HCT116 (cell line): ENCODE data around the gene CDC42EP1. TPM values are rescaled to one million over a fixed set of nuclear protein-coding genes. Genes with fewer than 3 reads are reported as not detected.

Experiments
- ATAC-seq: fragments of 200-7000 bp; cut with Tn5 transposase; 2 replicates; pipeline ENCODE4 v1.9.1; 2020; ENCODE audit warnings: mild to moderate bottlenecking, moderate library complexity
- BruUV-seq: library from RNA; stranded (reverse); fragments of 400-500 nt; replicated peaks from 2 replicates; lab custom pipeline; 2021; lab: Mats Ljungman, UMichigan
- CTCF ChIA-PET: fragments of 300-600 bp; sonication (Branson Sonifier 250); formaldehyde crosslinking; loops from one replicate; lab custom pipeline; 2021; ENCODE audit warnings: antibody characterized with exemption; lab: Charles Lee
- POLR2A ChIA-PET: fragments of 300-600, 350-600 bp; sonication (Branson Sonifier 250); formaldehyde crosslinking; loops from one replicate; lab custom pipeline; 2021; ENCODE audit warnings: antibody characterized with exemption; lab: Charles Lee
- RAD21 ChIA-PET, 2 experiments: fragments of 300-600 bp; sonication (Branson Sonifier 250); formaldehyde crosslinking; loops; one replicate each; lab custom pipeline; 2023; ENCODE audit warnings: low total read pairs in 2 of 2; ENCODE audit not compliant: uncharacterized antibody in 2 of 2, unreplicated experiment in 2 of 2, low non-redundant PET in 1 of 2; lab: Charles Lee
- DNase-seq: peaks from one replicate; pipeline ENCODE4 v3.0.0-alpha.2; 2010; ENCODE audit warnings: low read depth, low spot score
- H2AFZ ChIP-seq: fragments of 200-600 bp; shearing (Covaris generic), sonication (generic); 2 replicates; pipeline ENCODE4 v1.6.1; 2017; ENCODE audit warnings: low read depth, mixed run types, mixed read lengths, antibody characterized with exemption, low read length; ENCODE audit not compliant: poor library complexity, severe bottlenecking
- H3K27ac ChIP-seq: 2 replicates; pipeline ENCODE4 v1.5.1; 2012; ENCODE audit warnings: low read depth, low read length
- H3K27me3 ChIP-seq: fragments of 200-600 bp; sonication (generic); 2 replicates; pipeline ENCODE4 v1.6.1; 2016; ENCODE audit warnings: mixed run types, low read length, mixed read lengths; ENCODE audit not compliant: insufficient read depth
- H3K36me3 ChIP-seq, 2 experiments: fragments of 200-500 bp in 1 of 2; fragments of 200-600 bp in 1 of 2; sonication (Bioruptor generic) in 1 of 2; sonication (generic) in 1 of 2; 2 replicates each; pipeline versions ENCODE4 v1.5.1 to v1.6.1; 2014 to 2016; ENCODE audit warnings: low read length in 2 of 2, inconsistent platforms in 1 of 2, mixed read lengths in 1 of 2, mixed run types in 1 of 2; ENCODE audit not compliant: insufficient read depth in 2 of 2, control insufficient read depth in 1 of 2
- H3K4me1 ChIP-seq, 2 experiments: fragments of 200-600 bp in 1 of 2; sonication (generic) in 1 of 2; 2 replicates each; pipeline versions ENCODE4 v1.5.1 to v1.6.1; 2012 to 2017; ENCODE audit warnings: low read length in 2 of 2, inconsistent platforms in 1 of 2, mild to moderate bottlenecking in 1 of 2, mixed read lengths in 1 of 2, mixed run types in 1 of 2, moderate library complexity in 1 of 2; ENCODE audit not compliant: insufficient read depth in 2 of 2, control insufficient read depth in 1 of 2
- H3K4me2 ChIP-seq: fragments of 200-600 bp; sonication (generic); 2 replicates; pipeline ENCODE4 v1.6.1; 2017; ENCODE audit warnings: mixed run types, low read length, mixed read lengths
- H3K4me3 ChIP-seq, 2 experiments: fragments of 200-600 bp in 1 of 2; sonication (generic) in 1 of 2; replicated peaks in 1 of 2; 2 replicates each; pipeline ENCODE4 v1.5.1; 2011 to 2016; ENCODE audit warnings: low read length in 2 of 2, control low read depth in 1 of 2, low read depth in 1 of 2, mild to moderate bottlenecking in 1 of 2, mixed read lengths in 1 of 2, mixed run types in 1 of 2
- H3K79me2 ChIP-seq: fragments of 200-600 bp; sonication (generic); 2 replicates; pipeline ENCODE4 v1.6.1; 2017; ENCODE audit warnings: mild to moderate bottlenecking, mixed run types, low read length, moderate library complexity, mixed read lengths; ENCODE audit not compliant: insufficient read depth
- H3K9ac ChIP-seq: fragments of 200-600 bp; sonication (generic); 2 replicates; pipeline ENCODE4 v1.6.1; 2016; ENCODE audit warnings: low read length, mixed read lengths
- H3K9me2 ChIP-seq: fragments of 200-600 bp; sonication (generic), shearing (Covaris generic); 2 replicates; pipeline ENCODE4 v1.6.1; 2017; ENCODE audit warnings: mixed run types, mild to moderate bottlenecking, moderate library complexity; ENCODE audit not compliant: insufficient read depth
- H3K9me3 ChIP-seq, 2 experiments: fragments of 200-500 bp in 1 of 2; fragments of 200-600 bp in 1 of 2; sonication (Bioruptor generic) in 1 of 2; sonication (generic) in 1 of 2; 2 replicates each; pipeline ENCODE4 v1.6.1; 2014 to 2017; ENCODE audit warnings: low read length in 2 of 2, mixed read lengths in 2 of 2, inconsistent platforms in 1 of 2, low read depth in 1 of 2, mild to moderate bottlenecking in 1 of 2, mixed run types in 1 of 2, moderate library complexity in 1 of 2; ENCODE audit not compliant: control insufficient read depth in 1 of 2, insufficient read depth in 1 of 2
- H4K20me1 ChIP-seq: fragments of 200-600 bp; sonication (generic), shearing (Covaris generic); 2 replicates; pipeline ENCODE4 v1.6.1; 2017; ENCODE audit warnings: mixed run types, mild to moderate bottlenecking, moderate library complexity; ENCODE audit not compliant: insufficient read depth
- EZH2 ChIP-seq: fragments of 200-600 bp; sonication (generic); IDR thresholded peaks from 2 replicates; pipeline ENCODE4 v1.6.1; 2017; ENCODE audit warnings: antibody characterized with exemption, mixed run types
- ZFX ChIP-seq: fragments of 450-650 bp; IDR thresholded peaks from 2 replicates; pipeline ENCODE4 v1.6.1; 2017
- intact Hi-C: fragments of 100-400 bp; cut with micrococcal nuclease; formaldehyde crosslinking; loops from 2 replicates; pipeline ENCODE4 v1.10.0; 2022
- total RNA-seq: library from RNA; stranded (reverse); gene quantifications from one replicate; pipeline ENCODE4 v1.2.1, GENCODE V29; 2021; ENCODE audit not compliant: unreplicated experiment
- TF ChIP-seq, protein P1 (sequence below): IDR thresholded peaks from 2 replicates; pipeline ENCODE4 v1.6.1; 2011; ENCODE audit warnings: mild to moderate bottlenecking, low read length, moderate library complexity; ENCODE audit not compliant: insufficient replicate concordance; ENCODE audit errors: extremely low read depth
- TF ChIP-seq, protein P2 (sequence below): IDR thresholded peaks from 2 replicates; pipeline ENCODE4 v1.6.1; 2012; ENCODE audit warnings: low read depth

The CDC42EP1 gene
- total RNA-seq, 1 experiment from 2014 or later, result 160 TPM

DNA sequence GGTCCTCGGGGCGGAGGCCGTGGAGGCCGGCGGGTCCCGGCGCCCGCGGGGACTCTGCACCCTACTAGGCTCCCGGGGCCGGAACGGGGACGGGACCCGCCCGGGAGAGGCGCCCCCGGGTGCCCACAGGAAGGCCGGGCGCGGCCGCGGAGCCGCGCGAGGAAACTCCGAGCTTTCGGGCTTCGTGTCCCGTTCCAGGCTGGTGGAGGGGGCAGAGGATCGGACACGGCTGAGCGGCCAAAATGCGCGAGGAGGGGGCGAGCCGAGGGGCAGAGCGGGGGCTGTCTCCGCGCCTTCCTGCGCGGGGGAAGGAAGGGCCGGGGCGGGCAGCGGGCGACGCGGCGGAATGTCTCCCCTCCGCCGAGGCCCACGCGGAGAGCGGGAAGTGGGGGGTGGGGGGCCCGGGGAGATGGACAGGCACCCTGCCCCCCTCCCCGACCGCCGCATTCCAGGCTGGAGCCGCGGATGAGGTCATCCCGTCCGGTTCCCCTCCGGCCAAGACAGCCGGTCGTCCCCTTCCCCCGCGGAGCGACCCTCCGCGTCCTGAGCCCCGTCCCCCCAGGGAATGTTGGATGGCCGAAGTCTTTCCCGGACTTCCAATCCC, 430 bp downstream of the CDC42EP1 start:
- Histone ChIP-seq H3K4me3 (peak overlapping the region; percentile 82 to 90), H3K9ac (peak overlapping the region; percentile 95), H3K9me2 (no peaks in the 10 kb centered on the region), H3K27me3 (no peaks in the 10 kb centered on the region), H3K4me2 (peak overlapping the region; percentile 91), H3K36me3 (peaks cover 0 to 18% of the 10 kb centered on the region in 2 experiments; a peak in 1 of 4 replicates), H2AFZ (no peak overlapping the region), H3K4me1 (peaks cover 45 to 69% of the 10 kb centered on the region in 2 experiments), H3K27ac (peak overlapping the region; percentile 99), H3K9me3 (no peaks in the 10 kb centered on the region), H3K79me2 (peaks cover 53% of the 10 kb centered on the region), H4K20me1 (no peaks in the 10 kb centered on the region)
- CTCF ChIA-PET, result interaction anchor here (1.2 to 10.7 kb wide), 3 partner anchors 15 to 88 kb away, joined by 3 to 238 read pairs (median 3); no protein-coding TSS in a partner anchor
- peak; percentile 12 for ATAC-seq
- intact Hi-C loops, result no loop called here
- POLR2A ChIA-PET, result interaction anchor here (0.9 to 1.3 kb wide), 2 partner anchors 13 to 15 kb away, joined by 3 to 6 read pairs; no protein-coding TSS in a partner anchor
- RAD21 ChIA-PET, result no interaction called here
- no peak for TF ChIP-seq EZH2
- TF ChIP-seq, protein P1, sequence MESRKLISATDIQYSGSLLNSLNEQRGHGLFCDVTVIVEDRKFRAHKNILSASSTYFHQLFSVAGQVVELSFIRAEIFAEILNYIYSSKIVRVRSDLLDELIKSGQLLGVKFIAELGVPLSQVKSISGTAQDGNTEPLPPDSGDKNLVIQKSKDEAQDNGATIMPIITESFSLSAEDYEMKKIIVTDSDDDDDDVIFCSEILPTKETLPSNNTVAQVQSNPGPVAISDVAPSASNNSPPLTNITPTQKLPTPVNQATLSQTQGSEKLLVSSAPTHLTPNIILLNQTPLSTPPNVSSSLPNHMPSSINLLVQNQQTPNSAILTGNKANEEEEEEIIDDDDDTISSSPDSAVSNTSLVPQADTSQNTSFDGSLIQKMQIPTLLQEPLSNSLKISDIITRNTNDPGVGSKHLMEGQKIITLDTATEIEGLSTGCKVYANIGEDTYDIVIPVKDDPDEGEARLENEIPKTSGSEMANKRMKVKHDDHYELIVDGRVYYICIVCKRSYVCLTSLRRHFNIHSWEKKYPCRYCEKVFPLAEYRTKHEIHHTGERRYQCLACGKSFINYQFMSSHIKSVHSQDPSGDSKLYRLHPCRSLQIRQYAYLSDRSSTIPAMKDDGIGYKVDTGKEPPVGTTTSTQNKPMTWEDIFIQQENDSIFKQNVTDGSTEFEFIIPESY, result no peak
- peak; percentile 57; the same call in 1 of the 2 replicates for TF ChIP-seq ZFX
- TF ChIP-seq, protein P2, sequence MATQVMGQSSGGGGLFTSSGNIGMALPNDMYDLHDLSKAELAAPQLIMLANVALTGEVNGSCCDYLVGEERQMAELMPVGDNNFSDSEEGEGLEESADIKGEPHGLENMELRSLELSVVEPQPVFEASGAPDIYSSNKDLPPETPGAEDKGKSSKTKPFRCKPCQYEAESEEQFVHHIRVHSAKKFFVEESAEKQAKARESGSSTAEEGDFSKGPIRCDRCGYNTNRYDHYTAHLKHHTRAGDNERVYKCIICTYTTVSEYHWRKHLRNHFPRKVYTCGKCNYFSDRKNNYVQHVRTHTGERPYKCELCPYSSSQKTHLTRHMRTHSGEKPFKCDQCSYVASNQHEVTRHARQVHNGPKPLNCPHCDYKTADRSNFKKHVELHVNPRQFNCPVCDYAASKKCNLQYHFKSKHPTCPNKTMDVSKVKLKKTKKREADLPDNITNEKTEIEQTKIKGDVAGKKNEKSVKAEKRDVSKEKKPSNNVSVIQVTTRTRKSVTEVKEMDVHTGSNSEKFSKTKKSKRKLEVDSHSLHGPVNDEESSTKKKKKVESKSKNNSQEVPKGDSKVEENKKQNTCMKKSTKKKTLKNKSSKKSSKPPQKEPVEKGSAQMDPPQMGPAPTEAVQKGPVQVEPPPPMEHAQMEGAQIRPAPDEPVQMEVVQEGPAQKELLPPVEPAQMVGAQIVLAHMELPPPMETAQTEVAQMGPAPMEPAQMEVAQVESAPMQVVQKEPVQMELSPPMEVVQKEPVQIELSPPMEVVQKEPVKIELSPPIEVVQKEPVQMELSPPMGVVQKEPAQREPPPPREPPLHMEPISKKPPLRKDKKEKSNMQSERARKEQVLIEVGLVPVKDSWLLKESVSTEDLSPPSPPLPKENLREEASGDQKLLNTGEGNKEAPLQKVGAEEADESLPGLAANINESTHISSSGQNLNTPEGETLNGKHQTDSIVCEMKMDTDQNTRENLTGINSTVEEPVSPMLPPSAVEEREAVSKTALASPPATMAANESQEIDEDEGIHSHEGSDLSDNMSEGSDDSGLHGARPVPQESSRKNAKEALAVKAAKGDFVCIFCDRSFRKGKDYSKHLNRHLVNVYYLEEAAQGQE, result no peak
- no peak for DNase-seq
- BruUV-seq, result no TSS peak
